Fibroblast of pulmonary artery (primary cell): ENCODE data around the gene LYRM2.

Experiments
- DNase-seq: peaks from one replicate; pipeline ENCODE4 v3.0.0-alpha.2; 2010; ENCODE audit warnings: low read depth
- H3K4me3 ChIP-seq: replicated peaks from 2 replicates; pipeline ENCODE4 v1.5.1; 2011; ENCODE audit warnings: low read depth, mild to moderate bottlenecking, control low read depth, low read length, moderate library complexity
- TF ChIP-seq, protein P1 (sequence below): IDR thresholded peaks from 2 replicates; pipeline ENCODE4 v1.5.1; 2011; ENCODE audit warnings: mild to moderate bottlenecking, control low read depth, low read length, inconsistent platforms; ENCODE audit errors: missing control alignments

LYRM2 gene

DNA sequence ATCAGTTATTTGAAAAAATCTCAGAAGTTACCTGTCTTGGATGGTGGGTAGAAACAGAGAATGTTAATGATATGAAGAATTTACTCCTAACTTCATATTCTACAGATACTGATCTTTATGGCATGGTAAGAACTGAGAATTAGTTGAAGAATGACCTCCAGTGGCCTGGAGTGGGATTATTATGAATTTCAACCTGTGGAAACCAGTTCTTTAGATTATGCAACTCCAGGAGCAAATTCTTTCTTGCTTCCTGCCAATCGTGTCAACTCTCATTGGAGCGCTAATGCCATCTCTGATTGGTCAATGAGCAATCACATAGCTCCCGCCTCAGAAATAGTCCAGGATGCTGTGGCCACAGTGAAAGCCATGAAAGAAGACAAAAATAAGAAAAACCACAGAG is 40.6 kb downstream of the LYRM2 start:
- DNase-seq, result peak; percentile 46
- no peak overlapping the region for H3K4me3 ChIP-seq
- TF ChIP-seq, protein P1, sequence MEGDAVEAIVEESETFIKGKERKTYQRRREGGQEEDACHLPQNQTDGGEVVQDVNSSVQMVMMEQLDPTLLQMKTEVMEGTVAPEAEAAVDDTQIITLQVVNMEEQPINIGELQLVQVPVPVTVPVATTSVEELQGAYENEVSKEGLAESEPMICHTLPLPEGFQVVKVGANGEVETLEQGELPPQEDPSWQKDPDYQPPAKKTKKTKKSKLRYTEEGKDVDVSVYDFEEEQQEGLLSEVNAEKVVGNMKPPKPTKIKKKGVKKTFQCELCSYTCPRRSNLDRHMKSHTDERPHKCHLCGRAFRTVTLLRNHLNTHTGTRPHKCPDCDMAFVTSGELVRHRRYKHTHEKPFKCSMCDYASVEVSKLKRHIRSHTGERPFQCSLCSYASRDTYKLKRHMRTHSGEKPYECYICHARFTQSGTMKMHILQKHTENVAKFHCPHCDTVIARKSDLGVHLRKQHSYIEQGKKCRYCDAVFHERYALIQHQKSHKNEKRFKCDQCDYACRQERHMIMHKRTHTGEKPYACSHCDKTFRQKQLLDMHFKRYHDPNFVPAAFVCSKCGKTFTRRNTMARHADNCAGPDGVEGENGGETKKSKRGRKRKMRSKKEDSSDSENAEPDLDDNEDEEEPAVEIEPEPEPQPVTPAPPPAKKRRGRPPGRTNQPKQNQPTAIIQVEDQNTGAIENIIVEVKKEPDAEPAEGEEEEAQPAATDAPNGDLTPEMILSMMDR, result peak; percentile 3

- TF ChIP-seq, protein P1, result no peak
- no peak overlapping the region for H3K4me3 ChIP-seq
- DNase-seq, result no peak
Observed at GRCh38 chr6:89597372-89597771, 41.2 kb downstream of the LYRM2 start.

DNA sequence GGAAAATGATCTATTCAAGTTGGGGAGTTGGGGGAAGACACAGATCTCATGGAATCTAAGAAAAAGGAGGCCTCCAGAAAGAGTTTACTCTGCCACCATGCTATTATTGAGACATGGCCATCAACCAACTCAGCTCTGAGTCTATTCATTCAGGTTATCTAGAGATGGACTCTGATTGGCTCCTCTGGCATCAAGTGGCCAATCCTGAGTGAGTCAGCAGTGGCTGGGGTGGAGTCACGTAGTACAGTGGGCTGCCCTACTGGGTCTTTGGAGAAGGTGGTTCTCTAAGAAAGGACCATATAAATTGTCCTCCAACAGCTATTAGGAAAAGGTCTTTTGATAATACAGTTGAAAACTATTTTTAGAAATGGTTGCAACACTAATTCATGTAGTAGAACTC is 42.1 kb downstream of the LYRM2 start:
- no peak for DNase-seq
- TF ChIP-seq, protein P1, result no peak
- no peak overlapping the region for H3K4me3 ChIP-seq

GRCh38 chr6:89596056-89596455 is 42.5 kb downstream of the LYRM2 start:
- no peak overlapping the region for H3K4me3 ChIP-seq
- TF ChIP-seq, protein P1, result no peak
- DNase-seq, result no peak

DNA sequence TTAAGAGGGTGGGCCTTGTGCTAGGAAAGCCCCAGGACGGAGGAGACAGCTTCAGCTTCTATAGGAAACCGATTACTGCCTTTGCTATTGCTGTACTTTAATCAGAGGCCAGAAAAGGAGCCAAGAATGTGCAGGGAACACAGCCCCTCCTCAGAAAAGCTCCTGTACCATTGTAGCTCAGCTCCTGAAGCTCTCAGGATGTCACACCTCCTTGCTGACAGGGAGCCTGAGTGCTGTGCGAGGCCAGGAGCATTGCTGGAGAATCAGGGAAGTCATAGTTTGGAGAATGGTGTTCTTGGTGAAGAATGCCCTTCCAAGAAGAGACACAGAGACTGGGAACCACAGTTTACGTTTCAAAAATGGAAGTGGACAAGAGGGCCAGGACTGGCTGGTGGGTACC is 46.8 kb downstream of the LYRM2 start:
- TF ChIP-seq, protein P1, result no peak
- no peak for DNase-seq

DNA sequence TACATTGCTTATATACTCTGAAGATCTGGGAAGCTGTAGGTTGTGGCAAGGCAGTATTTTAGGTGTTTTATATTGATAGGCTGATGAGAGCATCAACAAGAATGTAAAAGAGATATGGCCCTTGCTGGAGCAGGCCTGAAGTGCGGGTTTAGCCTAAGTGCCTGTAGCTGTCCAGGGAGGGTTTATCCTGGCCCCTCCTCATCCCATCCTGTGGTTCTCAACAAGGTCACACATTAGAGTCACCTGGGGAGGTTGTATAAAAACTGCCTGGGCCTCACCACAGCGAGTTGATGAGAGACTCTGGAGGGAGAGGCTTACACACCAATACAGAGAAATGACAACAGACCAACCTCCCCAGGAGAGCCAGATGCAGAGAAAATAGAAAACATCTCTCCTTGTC is 48.4 kb downstream of the LYRM2 start:
- no peak for DNase-seq
- TF ChIP-seq, protein P1, result no peak
- H3K4me3 ChIP-seq, result no peak overlapping the region

More for the DNA sequence above, 46.8 kb downstream of the LYRM2 start:
- no peak overlapping the region for H3K4me3 ChIP-seq

DNA sequence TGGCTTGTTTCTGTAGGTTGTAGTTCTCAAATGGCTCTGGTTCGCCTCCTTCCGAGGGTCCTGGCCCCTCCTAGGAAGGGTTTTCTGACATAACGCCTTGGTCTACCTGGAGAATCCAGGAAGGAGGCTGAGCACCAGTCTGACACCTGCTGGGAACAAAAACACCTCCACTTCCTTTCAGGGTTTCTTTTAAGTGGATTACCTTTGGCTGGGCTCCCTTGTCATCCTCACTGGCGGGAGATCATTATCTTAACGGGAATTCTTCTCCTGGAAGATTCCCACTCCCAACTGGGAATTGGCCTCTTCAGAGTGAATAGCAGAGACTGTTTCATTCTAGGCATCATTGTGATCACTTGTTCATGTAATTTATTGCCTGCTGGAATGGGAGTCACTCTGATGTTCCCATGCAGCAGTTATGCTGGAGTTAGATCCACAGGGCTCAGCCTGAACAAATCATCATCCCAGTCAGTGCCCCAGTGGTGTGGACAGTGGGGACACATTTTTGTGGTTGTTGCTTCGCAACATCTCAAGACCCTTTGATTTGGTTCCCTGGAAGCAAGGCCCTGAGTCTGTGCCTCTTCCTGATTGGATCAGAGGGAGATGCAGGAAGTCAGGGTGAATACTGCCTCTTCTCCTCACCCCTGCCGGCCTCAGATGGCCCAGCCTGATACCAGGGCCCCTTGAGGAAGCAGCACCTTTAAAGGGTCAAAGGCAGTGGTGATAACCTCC is 49.1 kb downstream of the LYRM2 start:
- DNase-seq, result no peak
- TF ChIP-seq, protein P1, result no peak
- no peak overlapping the region for H3K4me3 ChIP-seq
